ENCODE measurements around the gene MIDN.

DNA sequence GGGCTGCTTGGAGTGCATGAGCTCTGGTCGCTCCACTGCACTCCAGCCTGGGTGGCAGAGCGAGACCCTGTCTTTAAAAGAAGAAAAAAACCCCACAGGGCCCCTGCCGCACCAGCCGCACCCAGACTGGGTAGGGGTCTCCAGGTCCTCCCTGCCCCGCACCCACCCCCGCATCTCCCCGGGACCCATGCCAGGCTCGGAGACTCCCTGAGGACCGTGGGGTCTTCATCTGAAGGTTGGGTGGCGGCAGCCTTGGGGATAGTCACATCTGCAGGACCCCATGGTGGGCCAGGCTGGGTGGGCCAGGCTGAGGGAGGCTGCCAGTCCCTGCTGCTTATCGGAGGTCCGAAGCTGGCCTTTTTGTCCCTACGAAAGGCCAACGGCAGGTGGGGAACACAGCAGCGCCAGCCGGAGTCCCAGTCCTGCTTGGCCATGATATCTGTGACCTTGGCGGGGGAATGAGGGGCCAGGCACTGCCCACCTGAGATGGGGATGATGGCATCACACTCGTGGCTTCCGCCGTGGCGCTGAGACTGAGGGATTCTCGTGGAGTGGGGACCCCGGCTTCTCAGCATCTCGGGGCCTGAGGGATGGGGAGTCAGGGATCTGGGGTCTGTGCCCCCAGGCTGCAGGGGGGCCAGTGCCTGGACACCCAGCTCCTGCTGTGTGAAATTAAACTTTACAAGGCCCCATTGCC, 48.3 kb downstream of the MIDN start:
- TF ChIP-seq, protein P1, sequence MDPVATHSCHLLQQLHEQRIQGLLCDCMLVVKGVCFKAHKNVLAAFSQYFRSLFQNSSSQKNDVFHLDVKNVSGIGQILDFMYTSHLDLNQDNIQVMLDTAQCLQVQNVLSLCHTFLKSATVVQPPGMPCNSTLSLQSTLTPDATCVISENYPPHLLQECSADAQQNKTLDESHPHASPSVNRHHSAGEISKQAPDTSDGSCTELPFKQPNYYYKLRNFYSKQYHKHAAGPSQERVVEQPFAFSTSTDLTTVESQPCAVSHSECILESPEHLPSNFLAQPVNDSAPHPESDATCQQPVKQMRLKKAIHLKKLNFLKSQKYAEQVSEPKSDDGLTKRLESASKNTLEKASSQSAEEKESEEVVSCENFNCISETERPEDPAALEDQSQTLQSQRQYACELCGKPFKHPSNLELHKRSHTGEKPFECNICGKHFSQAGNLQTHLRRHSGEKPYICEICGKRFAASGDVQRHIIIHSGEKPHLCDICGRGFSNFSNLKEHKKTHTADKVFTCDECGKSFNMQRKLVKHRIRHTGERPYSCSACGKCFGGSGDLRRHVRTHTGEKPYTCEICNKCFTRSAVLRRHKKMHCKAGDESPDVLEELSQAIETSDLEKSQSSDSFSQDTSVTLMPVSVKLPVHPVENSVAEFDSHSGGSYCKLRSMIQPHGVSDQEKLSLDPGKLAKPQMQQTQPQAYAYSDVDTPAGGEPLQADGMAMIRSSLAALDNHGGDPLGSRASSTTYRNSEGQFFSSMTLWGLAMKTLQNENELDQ (tag by site-specific recombination; IDR thresholded peaks at IDR 0.05; ENCODE audit: low read depth), result no peak
- TF ChIP-seq YY1 (tag by site-specific recombination; IDR thresholded peaks at IDR 0.05), result no peak
